Measurements from ENCODE around the gene GRID2IP.
"Not testable (repeated sequence)": the region's sequence is repeated elsewhere in the genome, so short reads cannot be mapped to it uniquely, and the experiment has no call there.

Gene GRID2IP

GRCh38 chr7:6551016-6551511 is at the start of gene GRID2IP:
Gene GRID2IP, minus strand, starts transcription at chr7:6551461. Its CDS starts 25 bp downstream, at chr7:6551436.
- DNase-seq (ENCODE audit: low read depth in 2 of 2), result no peak

GRCh38 chr7:6600093-6600492 is 48.8 kb upstream of the GRID2IP start:
- DNase-seq (ENCODE audit: low read depth in 2 of 2), result no peak

GRCh38 chr7:6590645-6591110 is 39.4 kb upstream of the GRID2IP start:
- no peak for DNase-seq (ENCODE audit: low read depth in 2 of 2)

GRCh38 chr7:6589829-6590644 is 38.8 kb upstream of the GRID2IP start, which contains the start of gene INTS15:
Gene INTS15, plus strand, starts transcription at chr7:6590021. Its CDS starts 263 bp downstream, at chr7:6590284.
- DNase-seq (ENCODE audit: low read depth in 2 of 2), result peak; percentile 74 to 82

GRCh38 chr7:6589151-6589828 is 38.0 kb upstream of the GRID2IP start:
- DNase-seq (ENCODE audit: low read depth in 2 of 2), result no peak

- no peak for DNase-seq (ENCODE audit: low read depth in 2 of 2)
Measured at GRCh38 chr7:6588566-6588965, 37.3 kb upstream of the GRID2IP start.

GRCh38 chr7:6585746-6586432 is 34.6 kb upstream of the GRID2IP start:
- DNase-seq (ENCODE audit: low read depth in 2 of 2), result not testable (repeated sequence)

- no peak for DNase-seq (ENCODE audit: low read depth in 2 of 2)
Measured at GRCh38 chr7:6579446-6579845, 28.2 kb upstream of the GRID2IP start.

- no peak for DNase-seq (ENCODE audit: low read depth in 2 of 2)
Measured at GRCh38 chr7:6578114-6579084, 27.1 kb upstream of the GRID2IP start.

GRCh38 chr7:6577369-6578113 is 26.3 kb upstream of the GRID2IP start, which contains the start of gene ZDHHC4:
Gene ZDHHC4, plus strand, starts transcription at chr7:6577454. Its CDS starts 3,108 bp downstream, at chr7:6580562.
- peak; percentile 73 to 84 for DNase-seq (ENCODE audit: low read depth in 2 of 2)

- DNase-seq (ENCODE audit: low read depth in 2 of 2), result not testable (repeated sequence)
Measured at GRCh38 chr7:6576867-6577368, 25.7 kb upstream of the GRID2IP start.

GRCh38 chr7:6576024-6576866 is 25.0 kb upstream of the GRID2IP start:
- DNase-seq (ENCODE audit: low read depth in 2 of 2), result no peak

GRCh38 chr7:6575281-6576023 is 24.2 kb upstream of the GRID2IP start:
- no peak for DNase-seq (ENCODE audit: low read depth in 2 of 2)

GRCh38 chr7:6571160-6571779 is 20.0 kb upstream of the GRID2IP start:
- no peak for DNase-seq (ENCODE audit: low read depth in 2 of 2)

- no peak for DNase-seq (ENCODE audit: low read depth in 2 of 2)
Measured at GRCh38 chr7:6567886-6568285, 16.6 kb upstream of the GRID2IP start.

GRCh38 chr7:6565655-6566054 is 14.4 kb upstream of the GRID2IP start:
- DNase-seq (ENCODE audit: low read depth in 2 of 2), result no peak

- DNase-seq (ENCODE audit: low read depth in 2 of 2), result no peak
Measured at GRCh38 chr7:6563936-6564770, 12.9 kb upstream of the GRID2IP start.
